GM21526 (cell line): ENCODE measurements around the gene KSR2.

ENCODE experiments used
- ATAC-seq: cut with Tn5 transposase; IDR thresholded peaks from one replicate; pipeline ENCODE4 v1.9.1; 2021; ENCODE audit warnings: moderate library complexity; ENCODE audit not compliant: unreplicated experiment, low FRiP score

Gene KSR2

DNA sequence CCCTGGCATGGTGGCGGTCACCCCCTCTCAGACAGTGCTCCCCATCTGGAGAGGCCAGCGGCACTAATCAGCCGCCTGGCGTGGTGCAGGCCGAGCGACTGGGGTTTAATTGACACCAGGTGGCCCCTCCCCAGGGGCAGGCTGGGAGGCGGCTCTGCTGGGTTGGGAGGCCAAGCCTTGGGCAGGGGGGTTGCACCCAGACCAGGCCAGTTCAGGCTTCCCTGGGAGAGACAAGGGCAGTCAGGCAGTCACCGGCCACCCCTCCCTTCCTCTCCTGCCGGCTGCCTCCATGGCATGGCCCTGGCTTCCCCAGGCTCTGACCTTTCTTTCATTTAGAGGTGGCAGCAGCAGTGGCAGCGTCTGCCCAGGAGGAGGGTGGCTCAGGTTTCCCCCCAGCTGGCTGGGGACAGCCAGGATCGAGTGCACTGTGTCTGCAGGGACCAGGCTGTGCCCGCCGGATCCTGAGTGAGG is 529.2 kb downstream of the KSR2 start:
- no peak for ATAC-seq

DNA sequence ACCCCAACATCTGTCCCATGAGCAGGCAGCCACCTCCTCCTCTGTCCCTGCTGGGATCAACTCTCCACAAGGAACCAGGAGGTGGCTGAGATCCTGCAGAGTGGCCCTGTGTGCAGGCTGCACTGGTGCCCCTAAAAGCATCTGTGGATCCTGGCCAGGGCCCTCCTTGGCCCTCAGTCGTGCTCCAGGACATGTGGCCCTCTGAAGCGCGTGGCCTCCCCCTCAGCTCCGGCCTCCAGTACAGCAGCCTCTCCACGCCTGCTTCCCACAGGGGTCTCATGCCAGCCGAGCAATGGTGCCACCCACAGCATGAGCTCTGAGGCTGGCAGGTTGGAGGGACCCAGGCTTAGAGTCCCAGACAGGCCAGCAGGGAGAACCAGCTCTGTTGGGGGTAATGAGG is 530.0 kb downstream of the KSR2 start:
- ATAC-seq: no peak

DNA sequence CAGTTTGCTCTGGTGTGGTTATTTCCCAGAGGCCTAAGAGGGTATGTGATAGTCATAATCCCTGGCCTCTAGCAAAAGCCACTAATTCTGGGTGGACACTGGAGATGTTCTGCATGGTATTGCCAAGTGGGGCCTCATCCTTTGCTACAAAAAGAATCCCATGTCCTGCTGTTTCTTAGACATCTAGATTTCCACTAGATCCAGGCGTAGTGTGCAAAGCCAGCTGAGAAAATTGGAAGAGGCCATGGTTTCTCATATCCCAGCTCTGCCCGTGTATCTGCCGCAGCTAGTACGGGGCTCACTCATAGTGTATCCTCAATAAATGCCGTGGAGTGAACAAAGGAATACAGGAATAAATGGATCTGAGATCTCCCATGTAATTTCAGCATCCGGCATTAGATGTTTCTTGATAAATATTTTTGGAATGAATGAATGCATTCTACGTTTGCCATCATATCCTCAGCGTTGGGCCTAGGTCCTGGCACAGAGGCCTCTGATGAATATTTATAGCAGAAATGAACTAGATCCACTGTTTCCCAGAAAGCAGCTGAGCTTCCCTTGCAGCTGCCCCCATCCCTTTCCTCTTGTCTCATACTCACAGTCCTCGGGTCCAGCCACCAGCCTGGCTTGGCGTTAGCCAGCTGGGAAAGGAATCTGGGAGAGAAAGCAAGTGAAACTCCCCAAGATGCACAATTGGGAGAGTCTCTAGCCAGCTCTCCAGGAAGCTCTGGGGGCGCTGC is 531.1 kb downstream of the KSR2 start:
- ATAC-seq: no peak

DNA sequence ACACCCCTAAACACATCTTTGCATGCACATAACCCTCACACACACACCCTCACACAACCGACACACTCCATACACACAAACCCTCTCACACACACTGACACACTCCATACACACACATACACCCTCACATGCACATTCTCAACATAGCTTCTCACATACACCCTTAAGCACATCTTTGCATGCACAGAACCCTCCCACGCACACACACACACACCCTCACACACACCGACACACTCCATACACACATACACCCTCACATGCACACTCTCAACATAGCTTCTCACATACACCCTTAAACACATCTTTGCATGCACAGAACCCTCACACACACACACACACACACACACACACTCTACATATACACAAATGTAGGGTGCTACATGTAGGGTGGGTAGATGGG is 534.9 kb downstream of the KSR2 start:
- no peak for ATAC-seq

DNA sequence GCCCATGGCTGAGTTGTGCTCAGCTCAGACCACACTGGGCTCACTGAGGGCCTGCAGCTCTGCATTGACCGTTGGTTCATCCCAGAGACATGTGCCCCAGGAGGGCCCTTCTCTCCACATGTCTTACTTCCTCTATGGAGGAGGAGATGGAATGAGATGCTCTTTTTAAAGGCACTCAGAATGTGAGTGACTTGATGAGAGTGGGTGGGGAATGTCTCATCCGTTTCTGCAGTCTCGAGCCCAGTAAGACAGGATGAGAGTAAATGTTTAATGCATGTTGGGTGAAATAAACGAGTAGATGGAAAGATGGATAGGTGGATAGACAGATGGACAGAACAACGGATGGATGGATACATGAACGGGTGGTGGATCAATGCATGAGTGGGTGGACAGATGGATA is 538.5 kb downstream of the KSR2 start:
- no peak for ATAC-seq

DNA sequence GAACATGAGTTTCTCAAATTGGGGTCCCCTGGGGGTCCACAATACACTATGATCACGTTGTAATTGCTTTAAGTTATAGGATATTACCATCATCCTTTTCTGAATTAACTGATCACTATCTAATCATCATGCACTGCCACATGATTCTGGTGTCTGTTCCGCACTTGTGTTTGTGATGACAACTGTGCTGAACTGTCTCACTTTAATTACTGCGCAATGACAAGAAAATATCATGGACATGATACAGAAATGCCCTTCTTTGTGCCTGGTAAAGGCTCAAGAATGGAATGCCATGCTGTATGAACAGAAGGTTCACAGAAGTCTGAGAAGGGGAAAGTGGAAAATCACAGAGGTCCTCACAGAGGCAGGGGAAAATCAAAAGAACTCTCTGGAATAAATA is 541.6 kb downstream of the KSR2 start:
- no peak for ATAC-seq

DNA sequence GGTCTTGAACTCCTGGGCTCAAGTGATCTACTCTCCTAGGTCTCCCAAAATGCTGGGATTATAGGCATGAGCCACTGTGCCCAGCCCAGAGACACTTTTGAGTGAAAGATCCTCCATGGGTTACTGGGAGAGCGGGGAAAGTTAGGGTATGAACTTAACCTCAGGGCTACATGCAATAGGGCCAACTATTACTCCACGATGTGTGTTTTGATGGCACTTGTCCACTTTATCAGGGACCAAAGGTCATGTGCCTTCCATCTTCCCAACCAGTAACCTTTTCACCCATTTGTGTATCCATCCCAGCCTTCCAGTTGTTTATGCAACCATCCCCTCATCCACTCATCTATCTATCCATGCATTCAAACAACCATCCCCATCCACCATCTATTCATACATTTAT is 546.8 kb downstream of the KSR2 start:
- no peak for ATAC-seq

DNA sequence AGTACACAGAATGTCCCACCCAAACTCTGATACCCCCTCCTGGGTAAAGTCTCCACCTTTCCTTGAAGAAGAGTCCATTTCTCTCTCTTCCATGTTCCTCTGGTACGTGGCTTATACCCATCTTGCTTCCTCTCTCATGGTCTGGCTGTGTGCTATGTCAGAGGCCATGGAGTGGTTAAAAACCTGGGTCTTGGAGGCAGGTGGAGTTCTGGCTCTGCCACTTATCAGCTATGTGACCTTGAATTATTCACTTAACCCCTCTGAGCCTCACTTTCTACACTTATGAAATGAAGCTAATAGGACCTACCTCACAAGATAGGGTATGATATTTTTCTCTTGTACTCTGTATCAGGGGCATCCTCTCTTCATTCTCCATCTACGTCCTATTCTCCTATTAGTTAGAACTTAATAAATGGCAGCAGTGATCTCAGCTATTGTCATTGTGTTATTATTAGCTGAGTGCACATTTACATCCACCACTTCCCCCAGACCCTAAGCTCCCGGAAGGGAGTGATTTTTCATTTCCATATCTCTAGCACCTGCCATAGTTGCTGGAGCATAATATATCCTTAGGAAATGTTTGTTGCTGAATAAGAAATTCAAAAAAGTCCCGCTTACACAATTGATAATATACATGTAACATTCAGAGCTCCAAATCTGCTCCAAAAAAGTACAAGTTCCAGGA is 547.6 kb downstream of the KSR2 start:
- no peak for ATAC-seq

DNA sequence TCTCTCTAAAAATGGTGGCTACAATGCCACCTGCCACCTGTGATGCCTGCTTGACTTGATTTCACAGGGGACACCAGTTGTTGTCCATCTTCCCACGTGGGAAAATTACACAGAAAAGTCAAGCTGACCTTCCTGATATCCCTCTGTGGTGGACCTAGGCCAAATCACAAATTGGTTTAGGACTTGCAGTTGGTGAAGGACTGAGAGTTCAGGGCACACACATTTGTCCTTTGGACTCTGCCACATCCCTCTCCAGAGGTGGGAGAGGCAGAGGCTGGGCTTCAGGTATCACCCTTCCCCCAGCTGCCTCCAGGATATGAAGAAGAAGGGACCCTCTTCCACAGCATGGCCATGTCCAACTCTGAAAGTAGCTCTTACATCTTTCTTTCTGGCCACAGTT is 551.8 kb downstream of the KSR2 start:
- ATAC-seq: no peak

DNA sequence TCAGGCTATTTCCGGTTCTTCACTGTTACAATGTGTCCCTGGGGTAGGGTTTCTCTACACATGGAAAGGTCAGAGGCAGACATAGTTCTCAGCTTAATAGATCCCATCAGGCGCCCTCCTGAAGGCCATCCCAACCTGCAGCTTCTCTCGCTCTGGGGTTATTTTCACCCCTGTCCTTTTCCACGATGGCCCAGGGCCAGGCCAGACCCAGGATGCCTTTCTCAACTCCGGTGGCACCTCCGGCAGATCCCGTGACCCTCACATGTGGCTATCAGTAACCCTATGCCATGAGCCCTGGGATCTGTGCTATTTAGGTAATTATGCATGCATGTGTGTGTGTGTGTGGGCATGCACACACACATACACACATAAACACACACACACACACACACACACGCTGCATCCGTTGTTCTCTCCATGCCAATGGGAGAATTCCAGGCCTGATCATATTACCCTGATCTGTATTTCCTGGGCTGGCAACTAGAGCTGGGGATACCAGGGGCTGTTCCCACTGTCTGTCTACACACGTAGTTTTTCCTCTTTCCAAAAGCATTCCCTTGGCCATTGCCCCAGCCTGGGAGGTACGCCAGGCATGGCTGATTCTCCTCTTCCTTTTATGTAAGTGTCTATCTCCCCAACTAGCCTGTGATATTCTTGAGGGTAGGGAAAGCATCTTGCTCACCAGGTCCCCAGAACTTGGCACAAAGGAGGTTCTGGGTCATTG is 556.2 kb downstream of the KSR2 start:
- no peak for ATAC-seq

DNA sequence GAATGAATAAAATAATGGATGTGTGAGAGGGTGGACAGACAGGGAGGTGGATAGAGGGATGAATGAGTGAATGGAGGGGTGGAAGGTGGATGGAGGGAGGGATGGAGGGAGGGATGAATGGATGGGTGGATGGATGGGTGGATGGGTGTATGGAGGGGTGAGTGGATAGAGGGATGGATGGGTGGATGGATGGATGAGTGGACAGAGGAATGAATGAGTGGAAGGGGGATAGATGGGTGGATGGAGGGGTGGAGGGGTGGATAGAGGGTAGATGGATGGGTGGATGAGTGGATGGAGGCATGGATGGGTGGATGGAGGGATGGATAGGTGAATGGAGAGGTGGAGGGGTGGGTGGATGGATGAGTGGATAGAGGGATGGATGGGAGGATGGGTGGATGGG is 559.5 kb downstream of the KSR2 start:
- no peak for ATAC-seq

DNA sequence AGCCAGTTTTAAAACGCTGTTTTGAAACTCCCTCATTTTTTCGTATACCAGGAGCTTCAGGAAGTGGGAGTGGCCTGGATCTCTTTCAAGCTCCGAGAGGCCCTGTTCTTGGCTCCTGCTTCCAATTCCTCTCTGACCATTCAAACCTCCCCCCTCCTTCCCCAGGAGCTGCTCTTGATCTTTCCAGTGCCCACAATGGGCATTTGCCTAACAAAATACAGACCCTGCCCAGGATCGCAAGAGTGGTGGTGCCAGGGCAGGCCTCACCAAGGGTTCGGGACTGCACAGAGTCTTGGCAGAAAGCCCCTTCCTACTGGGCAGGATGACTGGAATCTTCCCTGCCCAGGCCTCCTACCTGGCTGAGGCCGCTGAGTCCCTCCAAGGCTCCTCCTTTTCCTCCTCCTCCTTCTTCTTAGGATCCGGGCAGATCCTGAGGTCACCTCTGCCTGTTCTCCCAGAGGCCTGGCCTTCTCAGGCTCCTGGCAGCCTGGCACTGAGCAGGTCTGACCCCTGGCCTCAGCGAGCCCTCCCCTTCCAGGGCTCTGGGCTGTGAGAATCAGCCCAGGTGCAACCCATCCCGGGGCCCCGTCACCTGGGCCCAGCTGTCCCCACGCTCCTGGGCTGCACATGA is 560.5 kb downstream of the KSR2 start:
- no peak for ATAC-seq

DNA sequence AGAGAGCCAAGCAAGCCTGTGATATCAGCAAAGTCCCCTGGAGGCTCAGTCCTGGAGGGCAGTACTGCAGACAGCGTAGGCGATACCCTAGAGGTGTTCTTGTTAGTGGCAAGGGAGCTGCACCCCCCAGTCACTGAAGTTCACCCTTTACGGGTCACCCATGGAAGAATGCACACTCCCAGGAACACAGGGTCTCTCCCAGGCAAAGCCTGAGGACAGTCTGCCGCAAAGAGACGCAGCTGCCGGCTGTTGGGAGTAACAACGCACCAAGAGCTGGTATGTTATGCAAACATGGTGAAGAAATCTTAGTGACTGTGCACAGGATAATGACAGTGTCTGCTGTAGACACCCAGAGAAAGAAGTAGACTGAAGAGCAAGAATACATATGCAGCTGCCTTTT is 563.9 kb downstream of the KSR2 start:
- no peak for ATAC-seq

DNA sequence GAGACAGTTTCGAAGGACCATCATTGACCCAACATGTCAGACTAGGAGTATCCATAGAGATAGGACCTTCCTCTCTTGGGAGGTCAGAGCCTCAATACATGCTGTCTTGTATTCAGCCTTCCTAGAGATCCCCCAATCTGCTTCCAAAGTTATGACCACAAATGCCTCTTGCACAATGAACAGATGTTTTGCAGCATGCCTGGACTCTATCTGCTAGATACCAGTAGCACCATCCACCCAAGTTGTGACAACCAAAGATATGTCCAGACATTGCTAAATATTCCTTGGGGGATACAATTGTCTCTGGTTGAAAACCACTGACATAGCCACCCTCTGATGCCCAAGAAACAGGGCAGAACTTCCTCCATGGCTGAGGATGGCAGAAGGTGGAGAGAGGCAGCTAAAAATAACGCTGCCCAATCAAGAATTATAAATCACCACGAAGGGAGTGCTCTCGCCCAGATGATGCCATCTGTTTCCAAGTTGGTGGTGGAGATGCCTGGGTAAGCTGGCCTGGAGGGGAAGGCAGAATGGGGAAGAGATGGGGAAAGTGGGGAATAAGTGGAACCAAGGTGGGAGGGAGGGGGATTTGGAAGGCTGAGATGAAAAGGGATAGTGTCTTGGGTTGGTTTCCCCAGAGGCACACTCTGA is 564.5 kb downstream of the KSR2 start:
- no peak for ATAC-seq

DNA sequence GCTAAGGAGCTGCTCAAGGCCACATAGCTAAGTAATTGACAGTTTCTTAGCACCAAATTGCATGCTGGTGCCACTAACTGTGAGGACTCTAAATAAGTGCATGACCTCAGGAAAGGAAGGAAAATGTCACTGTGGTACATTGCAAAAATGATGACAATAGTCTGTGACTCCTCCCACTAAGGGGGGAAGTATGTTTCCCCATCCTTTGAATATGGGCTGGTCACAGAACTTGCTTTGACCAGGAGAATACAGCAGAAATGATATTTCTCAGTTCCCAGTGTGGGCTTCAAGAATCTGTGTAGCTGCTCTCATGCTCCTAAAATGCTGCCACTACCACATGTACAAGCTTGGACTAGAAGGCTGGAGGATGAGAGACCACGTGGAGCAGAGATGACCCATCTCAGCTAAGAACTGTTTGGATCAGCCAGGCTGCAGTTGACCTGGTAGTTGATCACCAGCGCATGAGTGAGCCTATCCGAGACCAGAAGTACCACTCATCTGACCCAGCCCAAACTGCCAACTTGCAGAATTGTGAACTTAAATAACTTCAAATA is 565.1 kb downstream of the KSR2 start:
- ATAC-seq: no peak
